ENCODE data around the gene DDX54. TPM values are rescaled to one million over a fixed set of nuclear protein-coding genes. Genes with fewer than 3 reads are reported as not detected.
A peak's percentile ranks its signal among the peaks of the same experiment; 100 is the strongest.

Gene DDX54
- total RNA-seq, 4 donors from 2014 or later, result 53.9 to 71.8 (median 63.9) TPM

DNA sequence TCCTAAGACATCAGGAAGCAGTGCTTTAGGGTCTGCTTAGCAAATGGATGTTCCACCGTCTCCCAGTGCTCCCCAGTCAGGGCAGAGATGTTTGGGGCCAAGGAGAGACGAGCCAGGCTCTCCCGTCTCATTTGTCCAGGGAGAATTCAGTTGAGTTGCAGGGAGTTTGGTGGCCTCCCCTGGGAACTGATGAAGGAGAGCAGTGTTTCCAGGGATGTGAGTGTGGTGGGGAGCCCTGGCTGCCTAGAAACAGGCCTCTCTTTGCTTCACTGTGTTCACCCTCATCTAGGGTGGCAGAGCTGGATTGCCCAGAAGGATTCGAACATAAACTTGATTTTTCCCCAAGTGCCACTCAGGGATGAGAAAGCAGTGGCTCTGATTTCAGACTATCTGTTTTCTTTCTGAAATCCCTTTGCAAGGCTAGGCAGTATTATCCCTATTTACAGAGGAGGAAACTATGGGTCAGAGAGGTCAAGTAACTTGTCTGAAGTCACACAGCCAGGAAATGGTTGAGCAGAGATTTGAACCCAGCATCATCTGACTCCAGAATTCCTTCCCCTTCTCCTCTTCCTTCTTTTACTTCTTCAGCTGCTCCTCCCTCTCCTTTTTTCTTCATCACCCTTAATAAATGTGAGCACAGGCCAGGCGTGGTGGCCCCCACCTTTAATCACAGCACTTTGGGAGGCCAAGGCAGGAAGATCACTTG, 42.6 kb upstream of the DDX54 start:
- Histone ChIP-seq H3K27ac (peak overlapping the region; percentile 43), H3K4me3 (no peak overlapping the region), H3K4me1 (peaks cover 46% of the 10 kb centered on the region), H3K27me3 (no peaks in the 10 kb centered on the region), H3K36me3 (peaks cover 44% of the 10 kb centered on the region), H3K9me3 (no peaks in the 10 kb centered on the region)
- WGBS, result 89% methylated on average over 5 of the region's 5 CpGs
- no peak for TF ChIP-seq POLR2A (IDR thresholded peaks at IDR 0.05)
- no peak for DNase-seq (ENCODE audit: low spot score in 2 of 2)

DNA sequence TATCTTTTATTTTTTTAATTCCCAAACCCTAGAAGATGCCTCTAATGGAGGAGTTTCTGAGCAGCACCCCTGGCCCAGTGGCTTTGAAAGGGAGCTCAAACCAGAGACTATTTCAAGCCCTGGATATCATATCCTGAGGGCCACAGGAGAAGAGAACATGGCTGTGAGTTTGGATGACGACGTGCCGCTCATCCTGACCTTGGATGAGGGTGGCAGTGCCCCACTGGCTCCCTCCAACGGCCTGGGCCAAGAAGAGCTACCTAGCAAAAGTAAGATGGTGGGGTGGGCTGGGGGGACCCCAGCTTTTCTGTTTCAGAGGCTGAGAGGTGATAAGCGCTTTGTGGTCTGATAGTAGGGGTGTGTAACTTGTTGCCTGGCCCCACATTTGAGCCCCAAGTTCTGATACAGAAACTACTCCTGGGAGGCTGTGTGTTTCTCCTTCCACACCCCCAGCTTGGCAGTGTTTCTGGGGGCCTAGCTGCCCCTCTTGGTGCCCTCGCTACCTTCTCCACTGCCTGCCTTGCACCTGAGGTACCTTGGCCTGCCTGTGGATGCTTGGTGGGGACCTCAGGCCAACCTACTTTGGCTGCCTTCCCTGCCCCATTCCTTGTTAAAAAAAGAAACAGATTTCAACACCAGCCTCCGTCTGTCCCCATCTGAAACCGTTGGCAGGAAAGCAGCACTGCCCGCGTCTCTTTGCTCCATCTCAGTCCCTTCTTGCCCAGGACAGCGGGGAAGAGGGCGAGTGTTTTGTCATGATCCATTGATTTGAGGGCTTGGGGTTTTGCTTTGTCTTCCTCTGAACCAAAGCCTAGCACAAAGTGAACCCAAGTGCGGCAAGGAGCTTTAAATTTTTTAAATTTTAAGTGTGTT, 41.7 kb upstream of the DDX54 start:
- H3K27ac ChIP-seq, result no peak overlapping the region
- no peak for DNase-seq (ENCODE audit: low spot score in 2 of 2)
- 79% methylated on average over 13 of the region's 13 CpGs for WGBS
- no peak overlapping the region for H3K4me3 ChIP-seq
- no peaks in the 10 kb centered on the region for H3K27me3 ChIP-seq
- TF ChIP-seq POLR2AphosphoS5 (IDR thresholded peaks at IDR 0.05), result no peak
- TF ChIP-seq EP300 (IDR thresholded peaks at IDR 0.05), result no peak
- TF ChIP-seq POLR2A (IDR thresholded peaks at IDR 0.05), result no peak
- TF ChIP-seq, protein P1, sequence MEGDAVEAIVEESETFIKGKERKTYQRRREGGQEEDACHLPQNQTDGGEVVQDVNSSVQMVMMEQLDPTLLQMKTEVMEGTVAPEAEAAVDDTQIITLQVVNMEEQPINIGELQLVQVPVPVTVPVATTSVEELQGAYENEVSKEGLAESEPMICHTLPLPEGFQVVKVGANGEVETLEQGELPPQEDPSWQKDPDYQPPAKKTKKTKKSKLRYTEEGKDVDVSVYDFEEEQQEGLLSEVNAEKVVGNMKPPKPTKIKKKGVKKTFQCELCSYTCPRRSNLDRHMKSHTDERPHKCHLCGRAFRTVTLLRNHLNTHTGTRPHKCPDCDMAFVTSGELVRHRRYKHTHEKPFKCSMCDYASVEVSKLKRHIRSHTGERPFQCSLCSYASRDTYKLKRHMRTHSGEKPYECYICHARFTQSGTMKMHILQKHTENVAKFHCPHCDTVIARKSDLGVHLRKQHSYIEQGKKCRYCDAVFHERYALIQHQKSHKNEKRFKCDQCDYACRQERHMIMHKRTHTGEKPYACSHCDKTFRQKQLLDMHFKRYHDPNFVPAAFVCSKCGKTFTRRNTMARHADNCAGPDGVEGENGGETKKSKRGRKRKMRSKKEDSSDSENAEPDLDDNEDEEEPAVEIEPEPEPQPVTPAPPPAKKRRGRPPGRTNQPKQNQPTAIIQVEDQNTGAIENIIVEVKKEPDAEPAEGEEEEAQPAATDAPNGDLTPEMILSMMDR (IDR thresholded peaks at IDR 0.05), result no peak
- H3K9me3 ChIP-seq, result no peaks in the 10 kb centered on the region
- peaks cover 47% of the 10 kb centered on the region for H3K4me1 ChIP-seq
- peaks cover 34% of the 10 kb centered on the region for H3K36me3 ChIP-seq

DNA sequence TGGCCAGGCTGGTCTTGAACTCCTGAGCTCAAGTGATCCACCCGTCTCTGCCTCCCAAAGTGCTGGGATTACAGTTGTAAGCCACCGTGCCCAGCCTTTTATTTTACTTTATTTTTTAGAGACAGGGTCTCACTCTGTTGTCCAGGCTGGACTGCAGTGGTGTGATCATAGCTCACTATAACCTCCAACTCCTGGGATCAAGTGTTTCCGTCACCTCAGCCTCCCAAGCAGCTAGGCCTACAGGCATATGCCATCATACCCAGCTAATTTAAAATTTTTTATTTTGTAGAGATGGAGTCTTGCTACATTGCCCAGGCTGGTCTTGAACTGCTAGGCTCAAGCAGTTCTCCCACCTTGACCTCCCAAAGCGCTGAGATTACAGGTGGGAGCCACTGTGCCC, 39.7 kb upstream of the DDX54 start:
- no peak overlapping the region for H3K27ac ChIP-seq
- H3K27me3 ChIP-seq, result no peaks in the 10 kb centered on the region
- H3K36me3 ChIP-seq, result peaks cover 15% of the 10 kb centered on the region
- DNase-seq (ENCODE audit: low spot score in 2 of 2), result no peak
- peaks cover 52% of the 10 kb centered on the region for H3K4me1 ChIP-seq
- H3K4me3 ChIP-seq, result no peak overlapping the region
- no peak for TF ChIP-seq POLR2AphosphoS5 (IDR thresholded peaks at IDR 0.05)
- TF ChIP-seq POLR2A (IDR thresholded peaks at IDR 0.05), result no peak
- TF ChIP-seq EP300 (IDR thresholded peaks at IDR 0.05), result no peak
- TF ChIP-seq, protein P1 (IDR thresholded peaks at IDR 0.05), result no peak
- 93% methylated on average over 4 of the region's 4 CpGs for WGBS
- no peaks in the 10 kb centered on the region for H3K9me3 ChIP-seq

DNA sequence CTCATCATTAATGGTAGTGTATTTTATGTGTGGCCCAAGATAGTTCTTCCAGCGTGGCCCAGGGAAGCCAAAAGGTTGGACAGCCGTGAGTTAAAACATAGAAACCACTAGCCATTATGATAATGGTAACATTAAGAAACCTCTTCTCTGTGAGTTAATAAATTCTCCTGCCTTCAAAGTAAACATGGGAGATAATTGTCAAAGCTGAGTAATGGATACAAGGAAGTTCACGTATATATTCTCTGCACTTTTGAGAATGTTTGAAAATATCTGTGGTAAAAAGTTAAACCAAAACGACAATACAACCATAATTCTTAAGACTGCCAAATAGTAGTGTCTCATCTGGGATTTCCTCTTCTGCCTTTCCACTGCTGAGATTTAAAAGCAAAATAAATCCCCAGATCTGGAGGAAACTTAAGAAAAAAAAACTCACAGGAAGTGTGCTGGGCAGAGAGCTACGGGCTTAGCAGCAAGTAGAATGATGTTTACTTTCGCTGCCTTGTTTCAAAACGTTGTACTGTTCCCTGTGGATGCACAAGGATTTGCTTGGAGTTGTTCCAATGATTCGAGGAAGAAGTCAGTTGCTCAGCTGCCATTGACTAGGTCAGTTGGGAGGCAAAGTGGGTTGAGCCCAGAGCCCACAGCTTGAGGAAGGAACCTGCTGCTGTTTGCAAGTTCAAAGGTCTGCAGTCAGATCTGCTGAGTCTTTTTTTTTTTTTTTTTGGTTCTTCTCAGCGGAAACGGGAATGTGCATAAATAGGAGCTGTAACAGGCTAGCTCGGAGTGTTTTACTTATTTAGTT, 37.7 kb upstream of the DDX54 start:
- WGBS, result 24% methylated on average over 11 of the region's 11 CpGs
- H3K4me1 ChIP-seq, result peaks cover 35% of the 10 kb centered on the region
- DNase-seq (ENCODE audit: low spot score in 2 of 2), result peak in 1 of 2 donors; percentile 78
- TF ChIP-seq EP300 (IDR thresholded peaks at IDR 0.05), result no peak
- TF ChIP-seq POLR2AphosphoS5 (IDR thresholded peaks at IDR 0.05), result peak in 2 of 3 donors; percentile 50 to 85
- TF ChIP-seq, protein P1 (IDR thresholded peaks at IDR 0.05), result no peak
- H3K4me3 ChIP-seq, result peak overlapping the region; percentile 92
- H3K27ac ChIP-seq, result peak overlapping the region; percentile 96
- H3K9me3 ChIP-seq, result no peaks in the 10 kb centered on the region
- H3K36me3 ChIP-seq, result peaks cover 13% of the 10 kb centered on the region
- H3K27me3 ChIP-seq, result no peaks in the 10 kb centered on the region

DNA sequence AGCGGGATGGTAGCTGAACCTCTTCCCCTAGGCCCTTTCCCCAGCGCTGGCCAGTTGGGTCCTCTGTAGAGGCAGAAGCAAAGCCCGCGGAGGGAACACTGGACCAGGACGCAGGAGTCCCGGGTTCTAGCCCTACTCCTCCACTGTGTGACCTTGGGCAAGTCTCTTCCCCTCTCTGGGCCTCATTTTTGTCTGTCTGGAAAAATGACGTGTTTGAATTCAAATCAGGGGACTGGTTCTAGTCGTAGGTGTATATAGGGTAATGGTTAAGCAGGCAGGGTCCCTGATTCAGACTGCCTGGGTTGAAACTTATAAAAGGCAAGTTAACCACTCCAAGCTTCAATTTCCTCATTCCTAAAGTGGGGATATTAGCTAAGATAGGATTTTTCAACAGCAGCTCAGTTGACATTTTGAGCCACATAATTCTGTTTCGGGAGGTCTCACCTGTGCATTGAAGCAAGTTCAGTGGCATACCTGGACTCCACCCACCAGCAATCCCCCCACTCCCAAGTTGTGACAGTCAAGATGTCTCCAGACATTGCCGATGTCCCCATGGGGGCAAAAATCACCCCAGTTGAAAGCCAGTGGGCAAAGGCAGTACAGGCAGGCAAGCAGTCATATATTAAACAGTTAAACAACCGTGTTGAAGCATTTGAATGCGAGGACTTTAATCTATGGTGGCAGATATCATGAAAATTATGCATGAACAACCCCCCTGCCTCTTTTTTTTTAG, 36.9 kb upstream of the DDX54 start:
- peaks cover 6% of the 10 kb centered on the region for H3K36me3 ChIP-seq
- H3K27ac ChIP-seq, result peak overlapping the region; percentile 96
- DNase-seq (ENCODE audit: low spot score in 2 of 2), result peak in 1 of 2 donors; percentile 76
- peaks cover 35% of the 10 kb centered on the region for H3K4me1 ChIP-seq
- 18% methylated on average over 11 of the region's 12 CpGs for WGBS
- no peak for TF ChIP-seq POLR2AphosphoS5 (IDR thresholded peaks at IDR 0.05)
- TF ChIP-seq EP300 (IDR thresholded peaks at IDR 0.05), result no peak
- TF ChIP-seq POLR2A (IDR thresholded peaks at IDR 0.05), result no peak
- H3K9me3 ChIP-seq, result no peaks in the 10 kb centered on the region
- H3K27me3 ChIP-seq, result no peaks in the 10 kb centered on the region
- peak overlapping the region; percentile 92 for H3K4me3 ChIP-seq

All from suprapubic skin (tissue), 4 donors.